ENCODE results near the gene SPINK4.
A peak's percentile ranks its signal among the peaks of the same experiment; 100 is the strongest.

The SPINK4 gene

GRCh38 chr9:33229359-33230114 lies 10.4 kb upstream of the SPINK4 start:
- no peak for DNase-seq (ENCODE audit: low spot score)

GRCh38 chr9:33230756-33231622 lies 9.0 kb upstream of the SPINK4 start:
- no peak for DNase-seq (ENCODE audit: low spot score)

GRCh38 chr9:33231623-33231942 lies 8.4 kb upstream of the SPINK4 start:
- DNase-seq (ENCODE audit: low spot score) = no peak

- no peak for DNase-seq (ENCODE audit: low spot score)
Measured at GRCh38 chr9:33232815-33233214, 7.2 kb upstream of the SPINK4 start.

- no peak for DNase-seq (ENCODE audit: low spot score)
Measured at GRCh38 chr9:33233626-33234342, 6.2 kb upstream of the SPINK4 start.

GRCh38 chr9:33234511-33235467 lies 5.2 kb upstream of the SPINK4 start:
- DNase-seq (ENCODE audit: low spot score) = no peak

- no peak for DNase-seq (ENCODE audit: low spot score)
Measured at GRCh38 chr9:33236571-33236970, 3.4 kb upstream of the SPINK4 start.

GRCh38 chr9:33241298-33241697 lies 1.3 kb downstream of the SPINK4 start:
- no peak for DNase-seq (ENCODE audit: low spot score)

- no peak for DNase-seq (ENCODE audit: low spot score)
Measured at GRCh38 chr9:33242609-33243134, 2.7 kb downstream of the SPINK4 start.

GRCh38 chr9:33244137-33244784 lies 4.3 kb downstream of the SPINK4 start:
- DNase-seq (ENCODE audit: low spot score) = peak; percentile 11

- DNase-seq (ENCODE audit: low spot score) = no peak
Measured at GRCh38 chr9:33245341-33245740, 5.4 kb downstream of the SPINK4 start.

GRCh38 chr9:33246269-33246860 lies 6.4 kb downstream of the SPINK4 start:
- peak; percentile 52 for DNase-seq (ENCODE audit: low spot score)

GRCh38 chr9:33248606-33249005 lies 8.6 kb downstream of the SPINK4 start:
- DNase-seq (ENCODE audit: low spot score) = peak; percentile 33

- peak; percentile 4 for DNase-seq (ENCODE audit: low spot score)
Measured at GRCh38 chr9:33249087-33249658, 9.2 kb downstream of the SPINK4 start.

- peak; percentile 37 for DNase-seq (ENCODE audit: low spot score)
Measured at GRCh38 chr9:33249983-33250382, 10.0 kb downstream of the SPINK4 start.

GRCh38 chr9:33250458-33250995 lies 10.6 kb downstream of the SPINK4 start:
- peak; percentile 9 for DNase-seq (ENCODE audit: low spot score)

GRCh38 chr9:33254211-33254610 lies 14.2 kb downstream of the SPINK4 start:
- peak; percentile 31 for DNase-seq (ENCODE audit: low spot score)

GRCh38 chr9:33255014-33255413 lies 15.0 kb downstream of the SPINK4 start:
- no peak for DNase-seq (ENCODE audit: low spot score)

- no peak for DNase-seq (ENCODE audit: low spot score)
Measured at GRCh38 chr9:33255471-33255870, 15.5 kb downstream of the SPINK4 start.

- no peak for DNase-seq (ENCODE audit: low spot score)
Measured at GRCh38 chr9:33256236-33256635, 16.3 kb downstream of the SPINK4 start.

Measured in left forelimb (tissue), 1 donor.